GM12892 (cell line): ENCODE data around the gene DRD1.

Experiments
- POLR2A ChIP-seq: IDR thresholded peaks from 2 replicates; pipeline ENCODE4 v1.6.1; 2011; ENCODE audit warnings: low read depth, low read length, control low read depth
- POLR2AphosphoS5 ChIP-seq: IDR thresholded peaks from 2 replicates; pipeline ENCODE4 v1.6.1; 2011; ENCODE audit warnings: low read depth, low read length, control low read depth

DNA sequence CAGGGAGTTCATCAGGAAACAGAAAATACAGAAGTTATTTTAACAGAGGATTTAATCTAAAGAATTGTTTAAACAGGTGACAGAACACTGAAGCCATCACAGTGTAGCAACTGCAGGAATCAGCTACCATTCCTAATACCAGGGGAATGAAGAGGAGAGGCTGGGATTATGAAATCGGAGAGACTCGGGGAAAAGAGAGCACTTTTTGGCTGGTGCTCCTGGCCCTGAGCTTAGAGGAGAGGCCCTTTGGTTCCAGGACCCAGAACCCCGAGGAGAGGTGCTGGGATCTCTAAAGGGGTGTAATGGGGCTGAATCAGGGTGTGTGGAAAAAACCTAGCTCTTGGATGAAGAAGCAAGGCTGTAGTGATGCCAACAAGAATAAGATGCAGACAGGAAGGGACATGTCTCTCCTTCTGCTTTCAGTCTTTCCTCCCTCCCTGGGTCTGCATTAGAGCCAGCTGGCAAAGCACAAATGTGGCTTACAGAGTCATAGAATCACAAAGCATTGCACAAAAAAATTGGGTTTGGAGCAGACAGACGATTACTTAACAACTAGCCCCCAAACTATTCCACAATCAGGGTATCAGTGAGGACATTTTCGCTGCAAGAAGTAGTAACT is 22.8 kb upstream of the DRD1 start:
- no peak for TF ChIP-seq POLR2A
- no peak for TF ChIP-seq POLR2AphosphoS5
